ENCODE data around the gene PLSCR4. TPM values are rescaled to one million over a fixed set of nuclear protein-coding genes. Genes with fewer than 3 reads are reported as not detected.

Gene PLSCR4
- total RNA-seq, 3 donors from 2014 or later: 62.2 to 85.5 (median 70.5) TPM

DNA sequence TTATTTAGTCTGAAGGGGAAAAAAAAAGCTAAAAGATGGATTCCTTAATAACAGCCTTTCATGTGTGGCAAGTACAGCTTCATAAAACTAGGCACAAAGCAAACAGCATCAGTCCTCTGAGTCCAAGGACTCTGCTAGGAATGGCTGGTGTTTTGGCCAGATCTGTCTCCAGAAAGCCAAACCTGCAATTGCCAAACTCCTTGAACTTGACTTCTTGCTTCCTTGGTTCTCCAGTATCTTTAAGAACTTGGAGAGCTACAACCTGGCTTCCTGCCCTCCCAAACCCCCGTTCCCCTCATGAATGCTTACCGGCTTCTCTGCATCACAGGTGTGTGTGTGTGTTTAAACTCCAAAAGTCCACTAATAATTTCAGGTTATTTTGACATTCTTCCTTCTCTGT, 88.3 kb downstream of the PLSCR4 start:
- no peak overlapping the region for H3K4me3 ChIP-seq
- TF ChIP-seq, protein P1, sequence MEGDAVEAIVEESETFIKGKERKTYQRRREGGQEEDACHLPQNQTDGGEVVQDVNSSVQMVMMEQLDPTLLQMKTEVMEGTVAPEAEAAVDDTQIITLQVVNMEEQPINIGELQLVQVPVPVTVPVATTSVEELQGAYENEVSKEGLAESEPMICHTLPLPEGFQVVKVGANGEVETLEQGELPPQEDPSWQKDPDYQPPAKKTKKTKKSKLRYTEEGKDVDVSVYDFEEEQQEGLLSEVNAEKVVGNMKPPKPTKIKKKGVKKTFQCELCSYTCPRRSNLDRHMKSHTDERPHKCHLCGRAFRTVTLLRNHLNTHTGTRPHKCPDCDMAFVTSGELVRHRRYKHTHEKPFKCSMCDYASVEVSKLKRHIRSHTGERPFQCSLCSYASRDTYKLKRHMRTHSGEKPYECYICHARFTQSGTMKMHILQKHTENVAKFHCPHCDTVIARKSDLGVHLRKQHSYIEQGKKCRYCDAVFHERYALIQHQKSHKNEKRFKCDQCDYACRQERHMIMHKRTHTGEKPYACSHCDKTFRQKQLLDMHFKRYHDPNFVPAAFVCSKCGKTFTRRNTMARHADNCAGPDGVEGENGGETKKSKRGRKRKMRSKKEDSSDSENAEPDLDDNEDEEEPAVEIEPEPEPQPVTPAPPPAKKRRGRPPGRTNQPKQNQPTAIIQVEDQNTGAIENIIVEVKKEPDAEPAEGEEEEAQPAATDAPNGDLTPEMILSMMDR (IDR thresholded peaks at IDR 0.05): no peak
- H3K27ac ChIP-seq: no peak overlapping the region
- no peaks in the 10 kb centered on the region for H3K9me3 ChIP-seq
- peaks cover 0 to 9% of the 10 kb centered on the region in 2 donors for H3K4me1 ChIP-seq
- H3K36me3 ChIP-seq: no peaks in the 10 kb centered on the region
- intact Hi-C loops (cut with DNase I; ENCODE audit: low total_unique reads): no loop called here
- no peaks in the 10 kb centered on the region for H3K27me3 ChIP-seq
- no peak for DNase-seq (ENCODE audit: low spot score in 2 of 2)

DNA sequence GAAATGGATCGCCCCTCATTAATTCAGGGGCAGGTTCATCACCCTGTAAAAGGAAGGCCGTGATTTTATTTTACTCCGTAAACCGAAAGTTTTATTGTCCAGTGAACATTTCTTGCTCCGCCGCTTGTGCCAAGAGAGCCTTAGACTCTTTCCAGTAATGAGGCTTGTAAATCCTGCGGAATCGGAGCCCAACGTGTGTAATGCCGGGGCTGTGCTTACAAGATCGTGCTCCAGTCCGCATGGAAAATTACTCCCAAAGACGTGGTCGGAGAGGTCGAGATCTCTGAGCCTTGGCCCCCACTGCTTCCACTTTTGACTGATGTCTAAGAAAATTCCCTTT, 89.3 kb downstream of the PLSCR4 start:
- peaks cover 0 to 9% of the 10 kb centered on the region in 2 donors for H3K4me1 ChIP-seq
- H3K36me3 ChIP-seq: no peaks in the 10 kb centered on the region
- DNase-seq (ENCODE audit: low spot score in 2 of 2): peak in 1 of 2 donors; percentile 23
- H3K27me3 ChIP-seq: no peaks in the 10 kb centered on the region
- TF ChIP-seq, protein P1 (IDR thresholded peaks at IDR 0.05): no peak
- TF ChIP-seq POLR2AphosphoS5 (IDR thresholded peaks at IDR 0.05) (no peak), POLR2A (IDR thresholded peaks at IDR 0.05) (no peak)
- intact Hi-C loops (cut with DNase I; ENCODE audit: low total_unique reads): no loop called here
- no peaks in the 10 kb centered on the region for H3K9me3 ChIP-seq
- peak overlapping the region; percentile 71 to 93 (median 82) for H3K4me3 ChIP-seq
- peak overlapping the region; percentile 95 to 98 for H3K27ac ChIP-seq

DNA sequence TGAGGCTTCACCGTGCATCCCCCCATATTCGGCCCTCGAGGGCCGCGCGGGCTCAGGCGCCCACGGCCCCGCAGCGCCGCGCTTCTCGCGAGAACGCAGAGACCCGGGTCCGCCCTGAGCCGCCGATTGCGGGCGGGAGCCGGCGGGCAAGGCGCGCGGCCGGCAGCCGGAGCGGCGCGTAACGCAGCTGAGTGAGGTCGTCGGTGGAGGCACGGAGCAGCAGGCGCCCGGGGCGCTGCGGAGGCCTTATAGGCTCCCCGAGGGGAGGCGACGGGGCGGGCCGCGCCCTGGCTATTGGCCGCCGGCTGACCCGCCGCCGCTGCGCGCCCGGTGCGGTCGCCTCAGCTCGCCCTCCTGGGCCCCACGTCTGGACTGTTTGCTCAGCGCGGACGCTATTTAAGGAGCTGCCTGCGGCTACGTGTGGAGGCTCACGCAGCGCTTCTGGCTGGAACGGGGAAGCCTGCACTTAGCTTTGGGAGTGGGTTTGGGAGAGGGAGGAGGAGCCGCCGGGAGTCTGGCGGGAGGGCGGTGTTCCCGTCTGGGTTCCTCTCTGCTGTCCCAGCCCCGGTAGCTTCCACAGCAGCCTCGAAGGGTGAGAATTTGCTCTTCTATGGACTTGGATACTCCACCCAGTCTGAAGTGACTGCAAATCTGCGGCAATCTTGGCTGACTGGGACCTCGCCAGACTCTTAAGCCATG, 89.8 kb downstream of the PLSCR4 start, which contains the start of gene PLOD2:
TSS of gene PLOD2 (minus strand) at position 221 of the 699 bp plus-strand sequence. CDS start at position 26, 195 bp downstream.
- Histone ChIP-seq H3K4me1 (peaks cover 0 to 9% of the 10 kb centered on the region in 2 donors), H3K27ac (peak within 1 kb of the TSS; percentile 95 to 98), H3K27me3 (no peaks in the 10 kb centered on the region), H3K9me3 (no peaks in the 10 kb centered on the region), H3K4me3 (peak within 1 kb of the TSS; percentile 71 to 93 (median 82)), H3K36me3 (no peaks in the 10 kb centered on the region)
- TF ChIP-seq, protein P1 (IDR thresholded peaks at IDR 0.05): no peak
- peak in 2 of 3 donors; percentile 21 to 45 for TF ChIP-seq POLR2AphosphoS5 (IDR thresholded peaks at IDR 0.05)
- peak; percentile 21 to 60 for DNase-seq (ENCODE audit: low spot score in 2 of 2)
- intact Hi-C loops (cut with DNase I; ENCODE audit: low total_unique reads): no loop called here

DNA sequence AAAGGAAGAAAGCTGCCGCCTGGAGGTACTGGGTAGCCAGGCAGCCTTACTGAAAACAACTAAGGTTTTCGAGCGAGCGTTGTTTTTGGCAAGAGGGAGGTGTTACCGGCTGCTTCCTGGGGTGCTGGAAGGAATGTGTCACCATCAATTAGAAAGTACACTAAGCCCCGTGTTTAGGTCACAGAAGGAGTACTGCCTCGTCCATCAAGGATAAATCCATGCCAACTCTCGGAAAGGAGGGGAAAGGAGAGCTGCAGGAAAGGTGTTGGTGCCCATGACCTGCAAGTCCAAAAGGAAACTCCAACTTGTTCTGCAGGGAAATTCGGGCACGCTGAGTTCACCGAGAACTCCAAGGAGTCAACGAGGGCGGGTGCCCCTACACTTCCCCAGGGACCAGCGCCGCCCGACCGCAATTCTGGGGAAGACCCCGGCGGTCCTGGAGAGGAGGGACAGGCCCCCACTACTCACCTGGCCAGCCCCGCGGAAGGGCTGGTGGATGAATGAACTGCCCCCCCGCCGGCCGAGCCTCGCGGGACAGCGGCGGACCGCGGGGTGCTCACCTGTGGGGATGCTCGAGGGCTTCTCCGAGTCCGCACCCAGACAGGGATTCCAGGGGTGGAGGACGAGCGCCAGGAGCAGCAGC, 90.5 kb downstream of the PLSCR4 start:
- no peaks in the 10 kb centered on the region for H3K9me3 ChIP-seq
- H3K27ac ChIP-seq: peak overlapping the region; percentile 95 to 98
- H3K36me3 ChIP-seq: no peaks in the 10 kb centered on the region
- peak overlapping the region; percentile 71 to 93 (median 82) for H3K4me3 ChIP-seq
- H3K4me1 ChIP-seq: peaks cover 0 to 12% of the 10 kb centered on the region in 2 donors
- DNase-seq (ENCODE audit: low spot score in 2 of 2): peak; percentile 58 to 63
- TF ChIP-seq, protein P1 (IDR thresholded peaks at IDR 0.05): peak; percentile 18 to 43 (median 32)
- TF ChIP-seq POLR2A (IDR thresholded peaks at IDR 0.05) (peak; percentile 8), POLR2AphosphoS5 (IDR thresholded peaks at IDR 0.05) (peak; percentile 17 to 40 (median 33))
- intact Hi-C loops (cut with DNase I; ENCODE audit: low total_unique reads): no loop called here
- no peaks in the 10 kb centered on the region for H3K27me3 ChIP-seq
